Occipital lobe (tissue), 2 donors: Measurements from ENCODE around the gene DGAT2. TPM values are rescaled to one million over a fixed set of nuclear protein-coding genes. Genes with fewer than 3 reads are reported as not detected.

ENCODE experiments used
- DNase-seq: peaks from one replicate; lab custom pipeline; 2025; lab: John Stamatoyannopoulos, UW
- total RNA-seq: library from RNA; depleted of rRNA; stranded (reverse); fragments of >200 nt; gene quantifications from one replicate; pipeline ENCODE4 v1.2.3, GENCODE V29; 2014

DGAT2 gene
- total RNA-seq, 1 donor from 2014 or later, result 4.4 TPM

DNA sequence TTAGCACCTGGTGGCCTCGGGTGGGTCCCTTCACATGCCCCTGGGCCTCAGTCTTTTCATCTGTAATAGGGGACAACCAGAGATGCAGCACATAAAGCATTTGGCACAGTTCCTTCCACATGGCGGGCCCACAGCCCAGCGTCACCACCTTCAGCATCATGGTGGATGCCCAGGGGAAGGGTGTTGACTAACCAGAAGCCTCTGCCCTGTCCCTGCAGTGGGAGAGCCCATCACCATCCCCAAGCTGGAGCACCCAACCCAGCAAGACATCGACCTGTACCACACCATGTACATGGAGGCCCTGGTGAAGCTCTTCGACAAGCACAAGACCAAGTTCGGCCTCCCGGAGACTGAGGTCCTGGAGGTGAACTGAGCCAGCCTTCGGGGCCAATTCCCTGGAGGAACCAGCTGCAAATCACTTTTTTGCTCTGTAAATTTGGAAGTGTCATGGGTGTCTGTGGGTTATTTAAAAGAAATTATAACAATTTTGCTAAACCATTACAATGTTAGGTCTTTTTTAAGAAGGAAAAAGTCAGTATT lies 31.6 kb downstream of the DGAT2 start:
- DNase-seq, result no peak

DNA sequence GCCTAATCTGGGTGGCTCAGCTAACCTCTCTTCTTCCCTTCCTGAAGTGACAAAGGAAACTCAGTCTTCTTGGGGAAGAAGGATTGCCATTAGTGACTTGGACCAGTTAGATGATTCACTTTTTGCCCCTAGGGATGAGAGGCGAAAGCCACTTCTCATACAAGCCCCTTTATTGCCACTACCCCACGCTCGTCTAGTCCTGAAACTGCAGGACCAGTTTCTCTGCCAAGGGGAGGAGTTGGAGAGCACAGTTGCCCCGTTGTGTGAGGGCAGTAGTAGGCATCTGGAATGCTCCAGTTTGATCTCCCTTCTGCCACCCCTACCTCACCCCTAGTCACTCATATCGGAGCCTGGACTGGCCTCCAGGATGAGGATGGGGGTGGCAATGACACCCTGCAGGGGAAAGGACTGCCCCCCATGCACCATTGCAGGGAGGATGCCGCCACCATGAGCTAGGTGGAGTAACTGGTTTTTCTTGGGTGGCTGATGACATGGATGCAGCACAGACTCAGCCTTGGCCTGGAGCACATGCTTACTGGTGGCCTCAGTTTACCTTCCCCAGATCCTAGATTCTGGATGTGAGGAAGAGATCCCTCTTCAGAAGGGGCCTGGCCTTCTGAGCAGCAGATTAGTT lies 32.3 kb downstream of the DGAT2 start:
- DNase-seq, result no peak

- no peak for DNase-seq
These were observed 32.9 kb downstream of the DGAT2 start for GRCh38 chr11:75801362-75802020.

DNA sequence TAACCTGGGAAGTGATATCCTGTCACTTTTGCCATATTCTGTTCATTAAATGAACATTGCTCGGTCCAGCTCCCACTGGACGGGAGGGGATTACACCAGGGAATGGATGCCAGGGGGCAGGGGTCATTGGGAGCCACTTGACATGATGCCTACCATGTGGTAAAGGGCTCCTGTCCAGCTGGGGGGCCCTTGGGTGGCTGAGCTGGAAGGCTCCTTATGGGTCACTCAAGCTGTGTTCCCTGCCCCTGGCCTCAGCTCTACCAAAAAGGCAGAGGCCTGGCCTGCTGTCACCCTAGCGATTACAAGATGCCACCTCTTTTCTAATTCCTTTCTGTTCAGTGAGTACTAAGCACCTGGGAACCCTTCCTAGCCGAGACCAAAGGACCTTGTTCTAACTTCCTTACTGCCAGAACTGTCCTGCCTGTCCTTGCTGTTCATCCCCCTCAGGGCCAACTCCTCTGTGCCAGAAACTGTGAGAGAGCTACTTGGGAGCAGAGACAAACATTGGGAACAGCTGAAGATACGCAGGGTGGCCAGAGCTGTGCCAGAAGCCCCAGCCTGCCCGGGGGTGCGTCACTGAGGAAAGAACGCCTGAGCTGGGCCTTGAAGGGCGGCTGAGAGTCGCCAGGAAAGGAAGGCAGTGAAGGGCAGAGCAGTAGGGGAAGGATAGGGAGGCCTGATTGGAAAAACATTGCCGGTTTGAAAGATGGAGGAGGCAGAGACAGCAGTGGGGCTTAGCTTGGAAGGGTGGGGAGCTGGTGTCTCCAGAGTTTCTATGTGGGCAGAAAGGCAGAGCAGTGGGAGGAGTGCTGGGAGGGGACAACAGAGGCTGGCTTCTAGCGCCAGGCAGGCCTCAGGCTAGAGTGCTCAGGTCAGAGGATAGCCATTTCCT lies 33.7 kb downstream of the DGAT2 start:
- DNase-seq, result no peak

DNA sequence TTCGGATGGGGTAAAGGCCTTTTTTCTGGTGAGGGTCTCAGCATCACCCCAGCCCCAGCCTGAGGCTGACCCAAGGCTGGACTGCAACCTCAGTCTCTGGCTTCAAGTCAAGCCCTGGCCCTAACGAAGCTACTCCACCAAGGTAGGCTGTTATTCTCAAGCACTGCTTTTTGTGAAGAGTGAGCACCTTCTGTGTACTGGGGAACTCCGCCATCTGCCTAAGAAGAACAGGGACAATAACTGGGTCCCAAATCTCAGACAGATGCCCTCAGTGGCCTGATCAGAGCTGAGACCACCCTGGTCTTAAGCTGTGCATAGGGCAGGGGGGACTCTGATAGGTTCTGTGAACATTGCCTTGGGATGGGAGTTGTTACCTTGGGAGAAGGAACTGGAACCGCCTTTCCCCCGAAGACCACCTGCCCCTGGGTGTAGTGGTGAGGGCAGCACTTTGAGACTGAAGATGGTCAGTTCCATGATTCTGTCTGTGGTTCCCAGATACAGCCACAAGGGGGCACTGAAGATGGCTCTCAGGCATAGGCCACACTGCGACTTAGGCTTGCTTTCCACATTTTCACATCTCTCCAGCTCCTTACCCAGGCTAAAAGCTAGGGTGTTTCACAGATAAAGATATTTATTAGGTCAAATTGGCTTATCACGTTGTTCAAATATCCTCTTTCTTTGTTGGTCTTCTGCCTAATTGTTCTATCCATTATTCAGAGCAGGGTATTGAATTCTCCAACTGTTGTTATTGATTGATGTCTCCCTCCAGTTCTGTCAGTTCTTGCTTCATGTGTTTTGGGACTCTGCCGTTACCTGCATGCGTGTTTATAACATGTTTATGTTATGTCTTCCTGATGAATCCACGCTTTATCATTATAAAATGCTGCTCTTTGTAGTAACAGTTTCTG lies 34.6 kb downstream of the DGAT2 start:
- DNase-seq, result peak; percentile 50

DNA sequence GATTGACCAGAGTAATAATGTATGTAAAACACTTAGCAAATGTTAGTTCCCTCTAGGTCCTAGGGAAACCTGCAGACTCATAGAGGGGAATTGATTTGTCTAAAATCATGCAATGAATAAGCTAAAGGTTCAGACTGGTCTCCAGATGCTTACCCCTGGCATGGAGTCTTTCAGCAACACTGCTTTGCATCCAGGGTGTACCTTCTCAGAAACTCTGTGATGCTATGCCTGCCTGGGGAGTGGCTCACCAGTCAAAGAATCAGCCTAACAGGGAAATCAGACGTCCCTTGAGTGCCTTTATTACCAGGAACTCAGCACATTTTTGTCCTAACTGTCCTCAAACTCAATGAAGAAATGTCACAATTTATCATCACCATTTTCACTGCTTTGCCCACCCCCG lies 40.5 kb downstream of the DGAT2 start:
- no peak for DNase-seq

- no peak for DNase-seq
These were observed 41.4 kb downstream of the DGAT2 start for GRCh38 chr11:75809991-75810390.

- DNase-seq, result no peak
These were observed 42.2 kb downstream of the DGAT2 start for GRCh38 chr11:75810637-75811390.

- DNase-seq, result no peak
These were observed 42.9 kb downstream of the DGAT2 start for GRCh38 chr11:75811485-75811884.

DNA sequence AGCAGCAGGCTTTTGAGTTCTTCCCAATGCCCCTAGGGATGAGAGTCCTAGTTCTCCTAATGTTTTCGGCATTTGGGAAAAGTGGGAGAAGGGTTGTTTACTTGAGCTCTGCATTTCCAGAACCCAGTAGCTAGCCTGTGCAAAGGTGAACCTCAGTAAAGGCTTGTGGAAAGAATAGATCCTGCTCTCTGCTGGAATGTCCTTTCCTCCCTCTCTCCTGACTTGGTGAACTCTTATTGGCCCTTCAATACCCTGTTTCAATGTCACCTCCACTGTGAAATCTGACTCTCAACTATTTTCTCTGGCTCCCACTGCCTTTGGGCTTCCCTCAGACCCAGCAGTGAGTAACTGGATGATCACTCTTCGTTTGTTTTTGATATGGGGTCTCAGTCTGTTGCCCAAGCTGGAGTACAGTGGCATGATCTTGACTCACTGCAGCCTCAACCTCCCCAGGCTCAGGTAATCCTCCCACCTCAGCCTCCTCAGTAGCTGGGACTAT lies 44.0 kb downstream of the DGAT2 start:
- no peak for DNase-seq

GRCh38 chr11:75813124-75813523 lies 44.5 kb downstream of the DGAT2 start:
- DNase-seq, result no peak

GRCh38 chr11:75813622-75814039 lies 45.1 kb downstream of the DGAT2 start:
- DNase-seq, result no peak

- DNase-seq, result no peak
These were observed 45.7 kb downstream of the DGAT2 start for GRCh38 chr11:75814363-75814676.

- peak; percentile 100 for DNase-seq
These were observed 46.2 kb downstream of the DGAT2 start, which contains the start of gene UVRAG for GRCh38 chr11:75814677-75815344. Gene UVRAG (plus strand): TSS chr11:75815210. CDS start chr11:75815408, 198 bp downstream.

DNA sequence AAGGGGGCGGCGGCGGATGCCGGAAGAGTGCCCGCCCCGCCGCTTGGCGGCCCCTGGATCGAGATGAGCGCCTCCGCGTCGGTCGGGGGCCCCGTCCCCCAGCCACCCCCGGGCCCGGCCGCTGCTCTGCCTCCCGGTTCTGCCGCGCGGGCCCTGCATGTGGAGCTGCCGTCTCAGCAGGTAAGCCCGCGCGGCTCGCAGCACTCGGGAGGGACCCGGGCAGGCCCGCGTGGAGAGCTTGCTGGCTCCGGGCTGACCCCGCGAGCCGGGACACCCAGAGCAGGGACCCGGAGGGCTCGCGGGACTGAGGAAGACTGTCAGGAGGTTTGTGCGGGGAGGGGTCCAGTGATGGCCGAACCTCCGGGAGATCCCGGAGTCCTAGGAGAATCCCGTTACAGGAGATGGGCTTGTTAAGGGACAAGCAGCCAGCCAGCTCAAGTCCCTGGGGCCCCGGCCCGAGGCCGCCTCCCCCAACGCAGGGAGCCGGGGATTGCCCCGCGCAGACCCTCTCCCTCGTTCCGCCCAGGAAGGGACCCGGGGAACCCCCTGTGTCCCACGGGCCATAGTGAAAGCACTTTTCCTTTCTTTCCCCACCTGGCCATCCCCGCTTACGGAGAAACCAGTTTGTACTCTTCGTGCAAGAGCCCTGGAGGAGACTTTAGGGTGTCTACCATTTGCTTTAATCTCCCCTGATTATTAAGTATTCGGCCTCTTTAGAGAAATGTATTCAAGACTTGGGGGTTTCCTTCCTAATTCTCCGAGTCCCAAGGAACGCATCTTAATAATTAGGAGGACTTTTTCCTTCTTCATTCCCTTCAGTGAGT lies 47.0 kb downstream of the DGAT2 start:
- DNase-seq, result no peak

DNA sequence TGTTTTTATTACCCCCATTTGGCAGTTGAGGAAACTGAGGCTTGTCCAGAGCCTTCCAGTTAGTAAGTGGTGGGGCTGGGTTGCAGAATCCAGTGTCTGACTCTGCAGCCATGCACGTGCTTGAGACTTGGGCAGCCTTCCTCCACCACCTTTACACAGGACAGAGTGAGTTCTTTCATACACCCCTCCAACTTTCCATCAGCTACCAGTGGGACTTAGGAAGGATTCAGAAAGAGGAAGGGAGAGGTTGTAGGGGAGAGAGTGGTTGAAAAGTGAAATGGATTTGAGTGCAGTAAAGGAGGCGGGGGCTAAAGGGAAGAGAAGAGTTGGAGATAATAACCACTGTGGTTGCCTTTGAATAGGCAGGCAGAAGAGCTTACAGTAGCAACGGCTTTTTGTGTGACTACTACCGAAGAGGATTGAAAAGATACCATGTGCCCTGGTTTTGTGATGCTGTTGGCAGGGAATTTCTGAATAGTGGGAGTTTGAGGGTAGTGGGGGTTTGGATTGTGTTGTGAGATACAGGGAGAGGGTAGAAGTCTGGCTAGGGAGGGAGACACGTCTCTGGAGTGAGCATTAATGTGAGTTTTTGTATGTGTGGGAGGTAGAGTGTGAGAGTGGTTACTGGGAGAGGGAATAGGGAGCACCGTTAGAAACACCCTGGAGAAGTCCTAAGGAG lies 48.1 kb downstream of the DGAT2 start:
- DNase-seq, result no peak

GRCh38 chr11:75820645-75821044 lies 52.1 kb downstream of the DGAT2 start:
- DNase-seq, result no peak

DNA sequence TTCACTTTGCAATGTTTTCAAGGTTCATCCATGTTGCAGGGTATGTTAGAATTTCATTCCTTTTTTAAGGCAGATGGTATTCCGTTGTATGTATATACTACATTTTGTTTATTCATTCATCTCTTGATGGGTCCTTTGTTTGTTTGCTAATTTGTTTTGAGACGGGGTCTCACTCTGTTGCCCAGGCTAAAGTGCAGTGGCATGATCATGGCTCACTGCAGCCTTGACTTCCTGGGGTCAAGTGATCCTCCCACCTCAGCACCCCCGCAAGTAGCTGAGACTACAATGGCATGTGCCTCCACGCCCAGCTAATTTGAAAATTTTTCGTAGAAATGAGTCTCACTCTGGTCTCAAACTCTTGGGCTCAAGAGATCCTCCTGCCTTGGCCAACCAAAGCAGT lies 52.6 kb downstream of the DGAT2 start:
- DNase-seq, result no peak
